IPS-18c (cell line): ENCODE measurements around the gene PLAC1.

Experiments
- H3K4me3 ChIP-seq: 2 replicates; pipeline ENCODE4 v1.7.0; 2013; ENCODE audit warnings: low read depth, mild to moderate bottlenecking, low read length, moderate library complexity; ENCODE audit not compliant: insufficient read depth
- H3K9me3 ChIP-seq: one replicate; pipeline ENCODE4 v1.6.1; 2013; ENCODE audit warnings: mild to moderate bottlenecking, low read length, moderate library complexity; ENCODE audit not compliant: control insufficient read depth, insufficient read depth

Gene PLAC1

DNA sequence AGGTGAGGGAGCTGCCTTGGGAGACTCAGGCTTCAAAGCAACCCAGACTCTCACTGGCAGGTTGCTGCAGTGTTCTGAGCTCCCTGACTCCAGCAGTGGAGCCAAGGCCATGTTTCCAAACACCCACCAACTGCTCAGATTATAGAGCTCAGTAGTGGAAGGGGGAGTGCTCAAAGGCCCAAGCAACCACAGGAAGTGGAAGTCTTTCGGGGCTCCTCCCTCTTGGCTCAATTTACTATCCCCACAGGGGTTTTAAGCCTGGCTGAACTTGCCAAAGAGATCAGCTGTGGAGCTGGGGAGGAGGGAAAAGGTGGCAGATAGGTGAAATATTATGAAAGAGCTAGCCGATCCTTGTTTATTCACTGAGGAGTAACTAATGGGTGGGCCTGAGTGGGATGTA lies 115.8 kb downstream of the PLAC1 start:
- H3K4me3 ChIP-seq, result no peak overlapping the region

DNA sequence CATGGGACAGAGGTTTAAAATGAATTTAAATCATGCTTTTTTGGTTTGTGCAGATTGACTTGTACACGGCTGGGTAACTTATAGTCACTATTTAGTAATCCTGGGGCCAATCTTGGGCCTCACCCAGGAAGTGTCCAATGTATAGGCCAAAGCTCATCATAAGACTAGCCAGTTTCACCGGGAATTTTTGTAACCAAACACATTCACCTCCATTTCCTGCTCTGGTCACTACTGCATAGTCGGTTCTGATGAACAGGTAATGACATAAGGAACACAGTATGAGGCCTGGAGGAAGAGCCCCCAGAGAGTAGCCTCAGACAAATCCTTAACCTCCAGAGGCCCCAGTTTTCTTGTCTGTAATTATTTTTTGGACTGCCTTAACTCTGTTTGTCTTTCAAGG lies 116.4 kb downstream of the PLAC1 start:
- Histone ChIP-seq H3K9me3 (peaks cover 11% of the 10 kb centered on the region), H3K4me3 (no peak overlapping the region)

More for the DNA sequence above, 115.8 kb downstream of the PLAC1 start:
- peaks cover 11% of the 10 kb centered on the region for H3K9me3 ChIP-seq

DNA sequence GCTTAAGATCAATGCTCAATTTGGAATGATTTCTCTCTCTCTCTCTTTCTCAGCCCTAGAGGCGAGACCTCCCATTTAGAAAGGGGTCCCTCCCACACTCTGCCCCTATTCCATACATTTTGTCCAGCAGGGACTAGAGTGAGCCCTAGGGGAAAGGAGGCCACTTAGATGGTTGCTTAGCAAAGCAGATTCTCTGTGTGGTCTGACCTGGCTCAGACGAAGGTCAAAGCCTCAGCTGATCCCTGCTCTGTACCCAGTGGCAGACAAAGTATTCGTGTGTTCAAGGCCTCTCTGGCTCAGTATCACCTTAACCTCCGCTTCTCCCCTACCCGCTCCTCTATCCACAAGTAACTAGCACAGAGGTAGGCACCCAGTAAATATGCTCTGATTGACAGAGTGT lies 120.0 kb downstream of the PLAC1 start:
- H3K9me3 ChIP-seq, result peaks cover 4% of the 10 kb centered on the region
- H3K4me3 ChIP-seq, result no peak overlapping the region

DNA sequence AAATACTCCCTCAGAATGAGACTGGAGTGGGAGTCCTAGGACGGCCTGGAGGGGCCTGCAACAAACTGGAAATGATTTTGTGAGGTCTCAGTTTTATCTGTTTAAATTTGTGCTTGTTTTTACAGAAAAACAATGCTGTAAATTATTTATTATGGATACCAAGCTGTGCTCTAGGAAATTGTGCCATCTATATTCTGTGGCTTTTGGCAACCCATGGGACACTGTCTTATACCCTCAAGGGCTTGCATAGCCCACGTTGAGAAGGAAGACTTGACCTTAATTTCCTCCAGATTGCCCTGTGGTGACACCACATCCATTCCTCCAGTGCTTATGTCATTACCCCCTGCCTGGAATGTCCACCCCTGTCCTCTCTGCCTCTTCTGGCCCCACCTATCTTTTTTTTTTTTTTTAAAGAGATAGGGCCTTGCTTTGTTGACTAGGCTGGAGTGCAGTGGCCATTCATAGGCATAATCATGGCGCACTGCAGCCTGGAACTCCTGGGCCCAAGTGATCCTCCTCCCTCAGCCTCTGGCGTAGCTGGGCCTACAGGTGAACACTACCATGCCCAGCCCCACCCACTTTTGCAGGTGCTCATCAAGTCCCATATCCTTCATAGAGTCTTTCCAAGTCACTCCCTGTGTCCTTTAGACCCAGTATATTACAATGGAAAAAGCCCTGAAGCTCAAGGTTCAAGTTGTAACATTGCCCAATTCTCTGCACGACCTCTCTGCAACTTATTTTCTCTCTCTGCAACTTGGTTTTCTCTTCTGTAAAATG lies 120.9 kb downstream of the PLAC1 start:
- Histone ChIP-seq H3K9me3 (peaks cover 5% of the 10 kb centered on the region), H3K4me3 (no peak overlapping the region)

DNA sequence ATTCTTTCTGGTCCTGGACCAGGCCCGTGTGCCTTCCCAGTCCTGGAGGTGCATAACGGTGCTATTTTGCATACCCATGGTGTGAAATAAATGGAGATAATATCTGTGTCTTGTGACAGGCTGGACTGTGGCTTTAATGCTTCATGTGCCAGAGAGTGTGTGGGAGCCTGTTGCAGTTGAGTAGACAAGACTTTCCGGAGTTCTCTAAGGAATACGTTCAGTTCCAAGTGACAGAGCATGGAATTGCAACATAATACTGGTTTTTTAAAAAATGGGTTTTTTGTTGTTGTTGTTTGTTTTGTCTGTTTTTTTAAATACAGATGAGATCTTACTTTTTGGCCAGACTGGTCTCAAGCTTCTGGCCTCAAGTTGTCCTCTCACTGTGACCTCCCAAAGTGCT lies 124.3 kb downstream of the PLAC1 start:
- peaks cover 11% of the 10 kb centered on the region for H3K9me3 ChIP-seq
- no peak overlapping the region for H3K4me3 ChIP-seq

DNA sequence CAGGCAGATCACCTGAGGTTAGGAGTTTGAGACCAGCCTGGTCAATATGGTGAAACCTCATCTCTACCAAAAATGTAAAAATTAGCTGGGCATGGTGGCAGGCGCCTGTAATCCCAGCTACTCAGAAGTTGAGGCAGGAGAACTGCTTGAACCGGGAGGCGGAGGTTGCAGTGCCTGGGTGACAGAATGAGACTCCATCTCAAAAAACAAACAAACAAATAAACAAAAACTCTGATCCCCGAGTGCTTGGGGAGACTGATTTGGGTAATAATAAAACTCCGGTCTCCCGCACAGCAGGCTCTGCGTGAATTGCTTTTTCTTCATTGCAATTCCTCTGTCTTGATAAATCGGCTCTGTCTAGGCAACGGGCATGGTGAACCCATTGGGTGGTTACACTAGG lies 124.9 kb downstream of the PLAC1 start:
- Histone ChIP-seq H3K9me3 (peaks cover 13% of the 10 kb centered on the region), H3K4me3 (no peak overlapping the region; the same call in 1 of the 2 replicates)

DNA sequence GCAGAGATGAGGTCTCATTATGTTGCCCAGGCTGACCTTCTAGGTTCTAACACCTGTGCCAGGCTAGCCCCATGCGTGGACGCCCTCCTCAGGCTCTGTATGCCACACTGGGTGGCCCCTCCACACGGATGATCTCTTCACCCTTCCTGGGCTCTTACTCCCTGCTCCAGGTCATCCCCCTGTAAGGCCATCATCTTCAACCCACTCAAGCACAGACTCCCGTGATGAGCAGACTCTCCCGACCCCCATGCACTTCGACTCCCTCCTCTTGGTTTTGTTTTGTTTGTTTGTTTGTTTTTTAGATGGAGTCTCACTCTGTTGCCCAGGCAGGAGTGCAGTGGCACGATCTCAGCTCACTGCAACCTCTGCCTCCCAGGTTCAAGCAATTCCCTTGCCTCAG lies 127.4 kb downstream of the PLAC1 start:
- peaks cover 14% of the 10 kb centered on the region for H3K9me3 ChIP-seq
- no peak overlapping the region for H3K4me3 ChIP-seq

DNA sequence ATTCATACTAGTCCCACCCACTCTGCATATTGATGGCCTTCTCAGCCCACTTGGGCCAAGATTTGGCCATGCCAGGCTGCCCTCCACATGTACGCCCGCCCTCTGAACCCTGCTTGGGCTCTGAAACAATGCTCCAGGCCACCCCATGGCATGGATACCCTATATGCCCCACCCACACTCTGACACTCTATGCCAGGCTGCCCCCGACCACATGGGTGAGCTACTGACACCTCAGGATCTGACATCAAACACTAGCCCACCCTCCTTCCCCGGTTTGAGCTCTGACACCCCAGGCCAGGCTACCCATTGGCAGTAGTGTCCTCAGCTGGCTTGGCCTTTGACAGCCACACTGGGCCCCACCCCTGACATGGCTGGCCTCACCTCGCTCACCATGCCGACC lies 128.8 kb downstream of the PLAC1 start:
- no peak overlapping the region for H3K4me3 ChIP-seq
- H3K9me3 ChIP-seq, result peaks cover 12% of the 10 kb centered on the region

DNA sequence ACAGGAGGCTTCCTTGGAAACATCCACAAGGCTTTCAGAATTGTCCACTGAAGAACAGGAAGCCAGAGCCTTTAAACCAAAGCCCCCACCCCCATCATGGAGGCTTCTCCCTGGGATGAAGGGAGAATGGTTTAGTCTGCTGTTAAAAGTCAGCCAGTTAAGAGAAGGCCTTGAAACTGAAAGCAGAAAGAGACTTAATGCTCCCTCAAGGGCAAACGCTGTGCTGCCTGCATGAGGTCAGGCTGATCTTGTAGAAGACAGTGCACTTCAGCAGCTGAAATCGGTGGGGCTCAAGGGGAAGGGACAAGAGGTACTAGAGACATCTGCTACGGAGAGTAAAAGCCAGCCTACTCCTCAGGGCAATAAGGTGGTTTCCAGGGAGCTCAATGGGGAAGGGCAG lies 129.3 kb downstream of the PLAC1 start:
- peaks cover 15% of the 10 kb centered on the region for H3K9me3 ChIP-seq
- no peak overlapping the region for H3K4me3 ChIP-seq

DNA sequence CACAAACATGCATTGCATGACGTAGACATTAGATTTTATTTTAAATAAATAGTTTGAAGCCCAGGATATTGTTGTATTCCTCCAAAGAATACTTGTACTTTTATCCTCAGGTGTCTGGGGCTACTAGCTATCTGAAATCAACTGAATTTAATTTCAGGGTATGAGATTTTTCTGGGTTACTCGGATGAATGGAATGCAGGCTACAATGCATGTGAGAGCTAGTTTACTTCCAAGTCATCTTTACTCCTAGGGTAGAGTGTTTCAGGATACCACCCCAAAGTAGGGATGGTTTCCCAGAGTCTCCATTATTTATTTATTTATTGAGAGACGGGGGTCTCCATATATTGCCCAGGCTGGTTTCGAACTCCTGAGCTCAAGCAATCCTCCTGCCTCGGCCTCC lies 131.9 kb downstream of the PLAC1 start:
- H3K4me3 ChIP-seq, result no peak overlapping the region

DNA sequence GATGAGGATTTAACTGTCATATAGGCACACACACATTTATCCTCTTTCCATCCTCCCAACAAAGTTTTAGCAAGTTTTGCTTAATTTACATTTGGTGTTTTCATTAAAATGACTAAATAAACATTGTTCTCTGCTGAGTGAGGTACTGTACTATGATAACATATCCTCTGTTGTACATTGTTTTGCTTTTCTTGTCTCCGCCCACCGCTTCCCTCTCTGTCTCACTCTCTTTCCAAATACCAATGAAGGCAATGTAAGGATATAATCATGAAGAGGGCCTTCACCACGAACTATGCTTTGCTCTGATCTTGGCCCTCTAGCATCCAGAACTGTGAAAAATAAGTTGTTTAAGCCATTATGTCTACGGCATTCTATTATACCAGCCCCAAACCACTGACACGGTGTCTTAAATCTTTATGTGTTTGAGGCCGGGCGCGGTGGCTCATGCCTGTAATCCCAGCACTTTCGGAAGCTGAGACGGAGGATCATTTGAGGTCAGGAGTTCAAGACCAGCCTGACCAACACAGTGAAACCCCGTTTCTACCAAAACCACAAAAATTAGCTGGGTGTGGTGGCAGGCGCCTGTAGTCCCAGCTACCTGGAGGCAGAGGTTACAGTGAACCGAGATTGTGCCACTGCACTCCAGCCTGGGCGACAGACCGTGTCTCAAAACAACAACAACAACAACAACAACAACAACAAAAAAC lies 133.0 kb downstream of the PLAC1 start:
- no peak overlapping the region for H3K4me3 ChIP-seq
- peaks cover 13% of the 10 kb centered on the region for H3K9me3 ChIP-seq

More for the DNA sequence above, 131.9 kb downstream of the PLAC1 start:
- peaks cover 13% of the 10 kb centered on the region for H3K9me3 ChIP-seq

DNA sequence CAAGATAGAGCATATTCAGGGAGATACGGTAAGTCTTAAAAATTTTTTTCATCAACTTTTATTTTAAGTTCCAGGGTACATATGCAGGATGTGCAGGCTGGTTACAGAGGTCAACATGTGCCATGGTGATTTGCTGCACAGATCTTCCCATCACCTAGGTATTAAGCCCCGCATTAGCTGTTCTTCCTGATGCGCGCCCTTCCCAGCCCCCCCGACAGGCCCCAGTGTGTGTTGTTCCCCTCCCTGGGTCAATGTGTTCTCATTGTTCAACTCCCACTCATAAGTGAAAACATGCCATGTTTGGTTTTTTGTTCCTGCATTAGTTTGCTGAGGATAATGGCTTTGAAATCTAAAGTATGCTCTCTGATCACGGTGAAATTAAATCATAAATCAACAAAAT lies 134.1 kb downstream of the PLAC1 start:
- Histone ChIP-seq H3K9me3 (peaks cover 9% of the 10 kb centered on the region), H3K4me3 (no peak overlapping the region)

DNA sequence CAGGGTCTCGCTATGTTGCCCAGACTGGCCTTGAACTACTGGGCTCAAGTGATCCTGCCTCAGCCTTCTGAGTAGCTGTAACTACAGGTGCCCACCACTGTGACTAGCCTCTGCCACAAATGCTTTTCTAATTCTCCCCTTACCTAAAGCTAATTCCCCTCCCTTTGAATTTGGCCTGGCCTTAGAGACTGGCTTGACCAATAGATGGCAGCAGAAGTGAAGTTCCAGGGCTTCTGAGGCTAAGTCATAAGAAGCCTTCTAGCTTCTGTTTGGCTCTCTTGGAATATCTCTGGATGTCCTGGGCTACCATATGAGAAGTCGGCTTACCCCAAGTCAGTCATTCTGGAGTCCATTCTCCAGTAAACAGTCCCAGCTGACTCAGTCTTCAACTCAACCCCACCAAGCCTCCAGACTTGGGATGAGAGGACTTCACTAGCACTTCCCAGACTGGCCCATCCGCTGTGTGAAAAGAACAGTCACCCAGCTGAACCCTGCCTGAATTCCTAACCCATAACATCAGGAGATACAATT lies 137.3 kb downstream of the PLAC1 start:
- Histone ChIP-seq H3K4me3 (no peak overlapping the region), H3K9me3 (peaks cover 3% of the 10 kb centered on the region)
